KMS-11 (cell line): Measurements from ENCODE around the gene CETN3.
"Not testable (repeated sequence)": the region's sequence is repeated elsewhere in the genome, so short reads cannot be mapped to it uniquely, and the experiment has no call there.

Experiments
- H2AFZ ChIP-seq: fragments of 200-600 bp; sonication (generic); 2 replicates; pipeline ENCODE4 v1.6.1; 2016; ENCODE audit warnings: antibody characterized with exemption, mixed run types, low read depth
- H3K27ac ChIP-seq: fragments of 200-600 bp; sonication (generic); 2 replicates; pipeline ENCODE4 v1.6.1; 2016; ENCODE audit warnings: mild to moderate bottlenecking, mixed run types
- H3K27me3 ChIP-seq: fragments of 200-600 bp; sonication (generic); 2 replicates; pipeline ENCODE4 v1.6.1; 2017; ENCODE audit warnings: mild to moderate bottlenecking, low read depth, mixed run types, moderate library complexity; ENCODE audit not compliant: insufficient read depth
- H3K36me3 ChIP-seq: fragments of 200-600 bp; sonication (generic); 2 replicates; pipeline ENCODE4 v1.6.1; 2017; ENCODE audit warnings: mild to moderate bottlenecking, mixed run types; ENCODE audit not compliant: insufficient read depth
- H3K4me1 ChIP-seq: fragments of 200-600 bp; sonication (generic); 2 replicates; pipeline ENCODE4 v1.6.1; 2016; ENCODE audit warnings: mild to moderate bottlenecking, low read depth, mixed run types; ENCODE audit not compliant: poor library complexity, severe bottlenecking
- H3K4me2 ChIP-seq: fragments of 200-600 bp; sonication (generic); 2 replicates; pipeline ENCODE4 v1.7.0; 2016; ENCODE audit warnings: mild to moderate bottlenecking, mixed run types
- H3K4me3 ChIP-seq: fragments of 200-600 bp; sonication (generic); IDR thresholded peaks from 2 replicates; pipeline ENCODE4 v1.6.1; 2017; ENCODE audit warnings: low read depth, low read length, mixed read lengths; ENCODE audit not compliant: insufficient read depth
- H3K79me2 ChIP-seq: fragments of 200-600 bp; sonication (generic); 2 replicates; pipeline ENCODE4 v1.6.1; 2016; ENCODE audit warnings: low read depth, mixed run types; ENCODE audit not compliant: insufficient read depth
- H3K9ac ChIP-seq: fragments of 200-600 bp; sonication (generic); 2 replicates; pipeline ENCODE4 v1.6.1; 2016; ENCODE audit warnings: mild to moderate bottlenecking, mixed run types
- H4K20me1 ChIP-seq: fragments of 200-600 bp; sonication (generic); 2 replicates; pipeline ENCODE4 v1.6.1; 2016; ENCODE audit warnings: mild to moderate bottlenecking, mixed run types; ENCODE audit not compliant: insufficient read depth
- CTCF ChIP-seq: fragments of 200-600 bp; sonication (generic); conservative IDR thresholded peaks from 2 replicates; pipeline ENCODE4 v1.6.1; 2017; ENCODE audit warnings: low read depth, mild to moderate bottlenecking, antibody characterized with exemption, low read length, moderate library complexity, mixed read lengths

CETN3 gene

GRCh38 chr5:90378752-90379151 lies 30.8 kb downstream of the CETN3 start:
- H3K4me2 ChIP-seq: no peak overlapping the region
- H3K27ac ChIP-seq: no peak overlapping the region
- no peaks in the 10 kb centered on the region for H3K4me1 ChIP-seq
- H3K9ac ChIP-seq: no peak overlapping the region
- no peak overlapping the region for H2AFZ ChIP-seq
- no peak overlapping the region for H3K4me3 ChIP-seq
- no peak for TF ChIP-seq CTCF
- no peaks in the 10 kb centered on the region for H4K20me1 ChIP-seq
- H3K27me3 ChIP-seq: no peaks in the 10 kb centered on the region
- no peaks in the 10 kb centered on the region for H3K79me2 ChIP-seq
- H3K36me3 ChIP-seq: no peaks in the 10 kb centered on the region

GRCh38 chr5:90371269-90371668 lies 38.3 kb downstream of the CETN3 start:
- not testable (repeated sequence) for H4K20me1 ChIP-seq

GRCh38 chr5:90368454-90369246 lies 40.9 kb downstream of the CETN3 start:
- no peaks in the 10 kb centered on the region for H3K36me3 ChIP-seq
- H3K4me2 ChIP-seq: no peak overlapping the region
- H4K20me1 ChIP-seq: no peaks in the 10 kb centered on the region
- H3K27me3 ChIP-seq: no peaks in the 10 kb centered on the region
- no peak overlapping the region for H3K27ac ChIP-seq
- H3K4me1 ChIP-seq: no peaks in the 10 kb centered on the region
- TF ChIP-seq CTCF: no peak
- no peaks in the 10 kb centered on the region for H3K79me2 ChIP-seq
- H2AFZ ChIP-seq: no peak overlapping the region
- no peak overlapping the region for H3K9ac ChIP-seq
- no peak overlapping the region for H3K4me3 ChIP-seq

More at GRCh38 chr5:90371269-90371668, 38.3 kb downstream of the CETN3 start:
- not testable (repeated sequence) for H2AFZ ChIP-seq, H3K9ac ChIP-seq, H3K4me2 ChIP-seq, H3K79me2 ChIP-seq, H3K4me3 ChIP-seq, H3K36me3 ChIP-seq, H3K27me3 ChIP-seq, H3K27ac ChIP-seq, H3K4me1 ChIP-seq

- Histone ChIP-seq H3K4me1 (no peaks in the 10 kb centered on the region), H3K4me3 (no peak overlapping the region), H3K27me3 (no peaks in the 10 kb centered on the region), H3K79me2 (no peaks in the 10 kb centered on the region), H4K20me1 (no peaks in the 10 kb centered on the region), H3K4me2 (no peak overlapping the region), H2AFZ (no peak overlapping the region), H3K36me3 (no peaks in the 10 kb centered on the region), H3K27ac (no peak overlapping the region), H3K9ac (no peak overlapping the region)
- no peak for TF ChIP-seq CTCF
Observed at GRCh38 chr5:90367879-90368278, 41.7 kb downstream of the CETN3 start.

GRCh38 chr5:90366948-90367347 lies 42.6 kb downstream of the CETN3 start:
- no peak overlapping the region for H3K4me2 ChIP-seq
- no peak overlapping the region for H3K4me3 ChIP-seq

More at GRCh38 chr5:90366948-90367347, 42.6 kb downstream of the CETN3 start:
- Histone ChIP-seq H3K79me2 (no peaks in the 10 kb centered on the region), H3K9ac (no peak overlapping the region), H3K27ac (no peak overlapping the region), H3K36me3 (no peaks in the 10 kb centered on the region), H4K20me1 (no peaks in the 10 kb centered on the region), H2AFZ (no peak overlapping the region), H3K27me3 (no peaks in the 10 kb centered on the region), H3K4me1 (no peaks in the 10 kb centered on the region)
- TF ChIP-seq CTCF: no peak
